ENCODE data around the gene EPC2.

GRCh38 chr2:148812306-148812705 is 167.8 kb downstream of the EPC2 start:
- TF ChIP-seq CTCF (conservative IDR thresholded peaks at IDR 0.05; ENCODE audit: low read length) (no peak), EZH2phosphoT487 (IDR thresholded peaks at IDR 0.05; ENCODE audit: borderline replicate concordance, low read depth, low read length) (no peak)
